HUES64 (cell line): Measurements from ENCODE around the gene CFAP97D1.
"Not testable (repeated sequence)": the region's sequence is repeated elsewhere in the genome, so short reads cannot be mapped to it uniquely, and the experiment has no call there.

Experiments
- H3K27ac ChIP-seq: 2 replicates; pipeline ENCODE4 v1.7.0; 2013; ENCODE audit warnings: low read depth, low read length, inconsistent platforms
- H3K27me3 ChIP-seq: 2 replicates; pipeline ENCODE4 v1.6.1; 2013; ENCODE audit warnings: mild to moderate bottlenecking, low read length; ENCODE audit not compliant: insufficient read depth
- H3K36me3 ChIP-seq: 2 replicates; pipeline ENCODE4 v1.6.1; 2013; ENCODE audit warnings: mild to moderate bottlenecking, low read length; ENCODE audit not compliant: insufficient read depth
- H3K4me1 ChIP-seq: 2 replicates; pipeline ENCODE4 v1.6.1; 2013; ENCODE audit warnings: mild to moderate bottlenecking, low read length, moderate library complexity; ENCODE audit not compliant: insufficient read depth
- H3K4me3 ChIP-seq: 2 replicates; pipeline ENCODE4 v1.5.1; 2013; ENCODE audit warnings: mild to moderate bottlenecking, low read length, moderate library complexity
- H3K9ac ChIP-seq: 2 replicates; pipeline ENCODE4 v1.6.1; 2013; ENCODE audit warnings: mild to moderate bottlenecking, low read depth, low read length
- H3K9me3 ChIP-seq: 2 replicates; pipeline ENCODE4 v1.6.1; 2013; ENCODE audit warnings: low read depth, low read length; ENCODE audit not compliant: insufficient read depth
- WGBS: fragments of 150-250, 120-280 bp; methylation state at CpG from one replicate; pipeline ENCODE4 v1.1.7; 2013; ENCODE audit warnings: missing lambda C conversion rate; 5-methylcytosine and 5-hydroxymethylcytosine counted together

Gene CFAP97D1

DNA sequence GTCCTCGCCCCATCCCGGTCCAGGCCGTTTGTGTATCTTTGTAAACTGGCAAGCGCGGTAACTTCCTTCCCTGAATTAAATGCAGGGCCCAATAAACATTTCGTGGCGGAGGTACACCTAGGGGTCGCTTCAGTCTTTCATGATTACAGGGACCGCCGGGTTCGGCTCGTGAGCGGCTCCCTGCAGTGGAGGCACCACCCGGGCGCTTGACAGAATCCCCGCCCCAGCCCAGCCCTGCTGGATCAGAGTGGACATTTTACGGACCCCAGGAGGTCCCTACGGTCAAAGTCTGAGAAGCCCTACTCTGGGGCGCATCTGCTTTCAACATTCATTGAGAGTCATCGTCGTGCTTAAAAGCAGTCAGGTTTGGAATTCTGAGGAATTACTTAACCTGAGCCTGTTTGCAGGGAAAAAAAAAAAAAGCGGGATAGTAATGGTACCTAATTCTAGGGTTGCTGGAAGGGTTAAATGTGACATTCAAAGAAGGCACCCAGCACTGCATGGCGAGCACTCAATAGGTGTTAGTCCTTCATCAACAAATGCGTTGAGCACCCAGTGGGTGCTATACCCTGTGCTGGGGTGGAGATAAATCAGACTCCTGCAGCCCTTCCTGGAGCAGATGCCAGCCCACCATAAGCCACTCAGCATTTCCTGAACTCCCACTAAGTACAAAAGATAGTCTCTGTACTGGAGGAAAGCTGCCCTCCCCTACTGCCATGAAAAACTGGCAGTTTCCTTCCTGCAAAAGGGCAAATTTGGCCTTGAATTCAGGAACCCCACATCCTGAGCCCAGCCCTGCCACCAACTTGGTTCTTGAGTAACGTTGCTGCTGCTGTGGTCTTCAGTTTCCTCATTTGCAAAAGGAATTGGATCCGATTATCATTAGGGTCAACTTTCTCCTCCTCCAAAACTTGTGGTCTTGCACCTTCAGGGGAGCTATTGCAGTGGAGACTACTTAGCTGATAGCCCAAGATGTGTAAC is 800 bp upstream of the CFAP97D1 start:
- 10% methylated on average over 26 of the region's 26 CpGs for WGBS
- H3K4me1 ChIP-seq, result peaks cover 5% of the 10 kb centered on the region; the same call in 1 of the 2 replicates
- peak overlapping the region; percentile 93 for H3K9ac ChIP-seq
- H3K9me3 ChIP-seq, result no peaks in the 10 kb centered on the region
- H3K27me3 ChIP-seq, result peaks cover 24% of the 10 kb centered on the region
- peak overlapping the region; percentile 95 for H3K4me3 ChIP-seq
- H3K27ac ChIP-seq, result no peak overlapping the region; the same call in 1 of the 2 replicates
- peaks cover 16% of the 10 kb centered on the region for H3K36me3 ChIP-seq

DNA sequence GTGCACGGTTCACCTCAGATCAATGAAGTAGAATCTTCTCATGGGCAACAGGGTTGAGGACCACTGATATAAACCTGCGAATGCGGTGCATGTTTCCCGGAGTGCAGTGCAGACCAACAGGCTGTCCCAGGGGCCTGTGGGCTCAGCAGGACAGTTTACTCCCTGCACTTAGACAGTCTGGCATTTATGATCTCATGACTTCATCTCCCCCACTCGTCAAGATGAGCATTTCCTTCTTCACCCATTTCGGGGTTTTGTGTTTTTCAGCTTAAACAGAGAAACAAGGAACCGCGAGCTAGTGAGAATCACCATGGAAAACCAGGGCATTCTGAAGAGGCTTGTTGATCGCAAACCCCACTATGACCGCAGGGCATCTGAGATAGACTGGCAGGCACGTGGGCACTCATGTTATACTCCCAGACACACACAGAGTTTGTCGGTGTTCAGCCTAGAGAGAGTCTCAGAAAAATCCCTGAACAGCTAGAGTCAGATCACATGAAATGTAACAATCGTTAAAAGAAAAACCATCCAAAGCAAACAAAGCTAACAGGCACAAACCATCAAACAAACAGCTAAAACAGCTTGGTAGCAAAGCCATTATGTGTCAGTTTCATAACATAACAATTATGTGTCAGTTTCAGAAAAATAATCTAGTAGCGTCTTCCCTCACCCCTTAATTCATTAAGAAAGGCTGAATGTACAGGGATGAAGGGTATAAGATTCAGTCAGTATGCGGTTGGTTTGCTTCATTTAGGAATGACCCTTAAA is 2.9 kb downstream of the CFAP97D1 start:
- Histone ChIP-seq H3K36me3 (no peaks in the 10 kb centered on the region), H3K9ac (no peak overlapping the region), H3K4me3 (no peak overlapping the region), H3K9me3 (no peaks in the 10 kb centered on the region), H3K27me3 (peaks cover 25% of the 10 kb centered on the region), H3K4me1 (peaks cover 5% of the 10 kb centered on the region; the same call in 1 of the 2 replicates), H3K27ac (no peak overlapping the region)
- 91% methylated on average over 14 of the region's 15 CpGs for WGBS

DNA sequence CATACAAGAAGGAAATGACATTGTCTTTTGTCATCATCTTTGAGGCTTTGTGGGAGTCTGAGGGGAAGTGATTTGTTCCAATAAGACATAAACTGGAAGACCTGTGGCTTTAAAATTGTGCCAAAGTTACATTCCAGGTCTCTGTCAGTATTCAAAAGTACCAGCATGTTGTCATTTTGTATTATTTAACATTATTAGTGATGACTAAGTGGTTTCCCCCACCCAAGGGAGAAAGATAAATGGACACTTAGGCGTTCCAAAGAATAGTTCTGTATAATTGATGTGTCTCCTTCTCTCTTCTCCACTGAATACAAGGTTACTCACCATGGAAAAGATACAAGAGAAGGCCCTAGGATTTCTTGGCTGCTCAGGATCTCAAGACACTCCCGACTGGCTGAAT is 3.8 kb downstream of the CFAP97D1 start:
- H3K9me3 ChIP-seq, result no peaks in the 10 kb centered on the region
- H3K4me3 ChIP-seq, result no peak overlapping the region
- WGBS, result 89% methylated on average over 1 of the region's 2 CpGs
- peaks cover 24% of the 10 kb centered on the region for H3K27me3 ChIP-seq
- no peak overlapping the region for H3K27ac ChIP-seq
- peaks cover 5% of the 10 kb centered on the region; the same call in 1 of the 2 replicates for H3K4me1 ChIP-seq
- no peak overlapping the region for H3K9ac ChIP-seq
- H3K36me3 ChIP-seq, result no peaks in the 10 kb centered on the region

DNA sequence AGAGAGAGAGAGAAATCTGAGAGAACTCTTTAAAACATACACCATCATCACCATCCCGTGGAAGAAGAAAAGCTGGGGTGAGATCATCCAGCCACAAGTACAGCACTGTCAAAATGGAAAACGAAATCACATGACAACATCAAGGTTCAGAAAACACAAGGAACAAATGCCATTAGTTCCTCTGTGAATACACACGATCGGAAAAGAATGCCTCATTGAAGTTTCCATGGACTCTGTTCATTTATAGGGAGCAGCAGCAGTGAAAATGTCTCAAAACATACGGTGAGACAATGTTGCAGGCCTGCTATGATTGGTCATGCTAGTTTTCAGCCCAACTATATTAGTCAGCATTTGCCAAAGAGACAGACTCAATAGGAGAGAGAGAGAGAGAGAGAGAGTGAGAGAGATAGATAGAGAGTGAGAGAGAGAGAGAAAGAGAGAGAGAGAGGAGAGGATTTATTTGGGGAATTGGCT is 4.4 kb downstream of the CFAP97D1 start:
- H3K36me3 ChIP-seq, result no peaks in the 10 kb centered on the region
- no peak overlapping the region for H3K27ac ChIP-seq
- H3K4me3 ChIP-seq, result no peak overlapping the region
- H3K4me1 ChIP-seq, result peaks cover under 1% of the 10 kb centered on the region; the same call in 1 of the 2 replicates
- WGBS, result 90% methylated on average over 5 of the region's 5 CpGs
- H3K9ac ChIP-seq, result no peak overlapping the region
- H3K9me3 ChIP-seq, result no peaks in the 10 kb centered on the region
- H3K27me3 ChIP-seq, result peaks cover 18% of the 10 kb centered on the region

DNA sequence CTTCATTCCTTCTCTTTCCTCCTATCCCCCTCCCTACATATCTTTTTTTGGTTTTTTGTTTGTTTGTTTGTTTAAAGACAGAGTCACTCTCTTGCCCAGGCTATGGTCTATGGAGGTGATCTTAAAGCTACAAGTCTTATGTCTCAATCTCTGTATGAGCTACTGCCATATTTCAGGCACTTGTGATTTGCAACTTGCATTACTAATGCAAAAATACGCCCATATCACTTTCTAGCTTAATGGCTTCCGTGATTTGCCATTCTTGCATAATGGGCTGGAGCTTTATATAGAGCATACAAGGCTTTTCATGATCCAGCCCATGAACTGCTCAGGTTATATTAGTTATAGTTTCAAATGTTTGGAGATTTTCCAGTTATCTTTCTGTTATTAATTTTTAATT is 7.5 kb downstream of the CFAP97D1 start:
- Histone ChIP-seq H3K9ac (no peak overlapping the region), H3K27me3 (peaks cover 4% of the 10 kb centered on the region; the same call in 1 of the 2 replicates), H3K4me3 (no peak overlapping the region), H3K9me3 (no peaks in the 10 kb centered on the region), H3K4me1 (no peaks in the 10 kb centered on the region), H3K36me3 (no peaks in the 10 kb centered on the region), H3K27ac (no peak overlapping the region)
- 88% methylated on average over 2 of the region's 2 CpGs for WGBS

DNA sequence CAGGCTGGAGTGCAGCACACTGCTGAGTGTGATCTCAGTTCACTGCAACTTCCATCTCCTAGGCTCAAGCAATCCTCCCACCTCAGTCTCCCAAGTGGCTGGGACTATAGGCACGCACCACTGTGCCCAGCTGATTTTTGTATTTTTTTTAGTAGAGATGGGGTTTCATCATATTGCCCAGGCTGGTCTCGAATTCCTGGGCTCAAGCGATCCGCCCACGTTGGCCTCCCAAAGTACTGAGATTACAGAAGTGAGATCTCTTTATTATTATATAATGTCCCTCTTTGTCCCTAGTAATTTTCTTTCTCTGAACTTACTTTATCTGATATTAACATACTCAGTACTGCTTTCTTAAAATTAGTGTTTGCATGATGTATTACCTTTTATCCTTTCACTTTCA is 8.3 kb downstream of the CFAP97D1 start:
- no peak overlapping the region for H3K27ac ChIP-seq
- H3K4me3 ChIP-seq, result no peak overlapping the region
- no peaks in the 10 kb centered on the region for H3K9me3 ChIP-seq
- 0 out of 2 replicates have a peak, but pooled peaks cover 4% of the 10 kb centered on the region for H3K27me3 ChIP-seq
- 89% methylated on average over 2 of the region's 5 CpGs for WGBS
- H3K36me3 ChIP-seq, result no peaks in the 10 kb centered on the region
- no peaks in the 10 kb centered on the region for H3K4me1 ChIP-seq
- no peak overlapping the region for H3K9ac ChIP-seq

DNA sequence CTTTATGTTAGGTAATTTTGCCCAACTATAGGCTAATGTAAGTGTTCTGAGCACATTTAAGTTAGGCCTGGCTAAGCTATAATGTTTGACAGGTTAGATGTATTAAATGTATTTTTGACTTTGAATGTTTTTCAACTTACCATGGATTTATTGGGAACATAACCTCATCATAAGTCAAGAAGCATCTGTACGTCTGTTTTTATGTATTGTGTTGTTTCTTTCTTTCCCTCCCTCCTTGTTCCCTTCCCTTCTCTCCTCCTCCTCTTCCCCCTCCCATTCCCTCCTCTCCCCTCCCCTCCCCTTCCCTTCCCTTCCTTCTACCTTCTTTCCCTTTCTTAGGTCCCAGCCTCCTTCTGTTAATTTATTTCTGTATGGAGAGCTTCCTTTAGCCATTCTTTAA is 9.2 kb downstream of the CFAP97D1 start:
- WGBS, result no CpG with 5 or more reads among the region's 1 CpG
- no peaks in the 10 kb centered on the region for H3K4me1 ChIP-seq
- H3K9ac ChIP-seq, result no peak overlapping the region
- 0 out of 2 replicates have a peak, but pooled peaks cover under 1% of the 10 kb centered on the region for H3K27me3 ChIP-seq
- no peak overlapping the region for H3K27ac ChIP-seq
- H3K4me3 ChIP-seq, result no peak overlapping the region
- H3K36me3 ChIP-seq, result no peaks in the 10 kb centered on the region
- H3K9me3 ChIP-seq, result no peaks in the 10 kb centered on the region

DNA sequence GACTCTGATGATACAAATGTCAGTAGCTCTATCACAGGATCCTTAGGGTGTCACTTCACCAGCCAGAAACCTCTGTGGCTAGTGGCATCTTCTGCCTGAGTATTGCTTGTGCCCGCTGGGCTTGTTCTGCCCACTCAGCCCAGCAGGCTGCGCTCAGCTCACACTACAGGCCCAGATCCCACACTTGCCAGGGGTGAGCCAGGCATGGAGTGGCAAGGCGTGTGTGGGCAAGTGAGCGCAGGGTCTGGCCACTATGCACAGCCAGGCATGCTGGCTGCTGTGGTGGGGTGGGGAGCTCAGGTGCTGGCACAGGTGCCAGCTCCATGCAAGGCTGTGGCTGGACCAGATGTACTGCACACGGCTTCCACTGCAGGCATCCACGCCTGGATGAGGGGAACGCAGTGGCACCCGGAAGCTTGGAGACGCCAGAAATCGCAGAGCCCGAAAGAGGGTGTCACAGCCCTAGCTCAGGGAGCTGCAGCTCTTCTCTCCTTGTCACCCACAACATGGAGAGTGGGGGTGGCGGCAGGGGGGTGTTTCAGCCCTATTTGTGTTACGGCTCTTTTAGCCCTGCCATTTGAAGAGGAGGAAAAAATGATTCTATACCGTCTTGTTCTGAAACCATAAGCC is 10.2 kb downstream of the CFAP97D1 start:
- Histone ChIP-seq H3K9ac (no peak overlapping the region), H3K4me3 (no peak overlapping the region), H3K4me1 (no peaks in the 10 kb centered on the region), H3K27ac (no peak overlapping the region), H3K27me3 (no peaks in the 10 kb centered on the region), H3K9me3 (no peaks in the 10 kb centered on the region), H3K36me3 (no peaks in the 10 kb centered on the region)
- 89% methylated on average over 14 of the region's 14 CpGs for WGBS

DNA sequence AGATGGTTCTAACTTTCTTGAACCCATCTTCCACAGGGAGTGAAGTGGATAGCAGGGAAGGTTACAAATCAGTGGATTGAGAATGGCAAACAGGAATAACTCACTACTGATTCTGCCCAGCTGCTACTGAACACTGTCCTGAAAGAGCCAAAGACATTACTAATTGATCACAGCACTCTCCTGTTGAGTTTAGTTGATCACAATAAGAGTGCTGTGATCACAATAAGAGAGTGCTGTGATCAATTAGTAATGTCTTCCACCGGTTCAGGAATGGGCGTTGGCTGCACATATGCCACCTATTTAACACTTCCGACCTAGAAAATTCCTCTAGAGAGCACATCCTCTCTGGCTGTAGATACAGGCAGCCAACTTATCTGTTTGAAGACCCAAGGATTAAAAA is 11.4 kb downstream of the CFAP97D1 start:
- Histone ChIP-seq H3K4me3 (0 out of 2 replicates have a peak overlapping the region, but pooled peaks have one; percentile 13), H3K9me3 (no peaks in the 10 kb centered on the region), H3K27me3 (no peaks in the 10 kb centered on the region), H3K4me1 (no peaks in the 10 kb centered on the region), H3K27ac (no peak overlapping the region), H3K9ac (no peak overlapping the region), H3K36me3 (no peaks in the 10 kb centered on the region)
- 39% methylated on average over 3 of the region's 3 CpGs for WGBS

DNA sequence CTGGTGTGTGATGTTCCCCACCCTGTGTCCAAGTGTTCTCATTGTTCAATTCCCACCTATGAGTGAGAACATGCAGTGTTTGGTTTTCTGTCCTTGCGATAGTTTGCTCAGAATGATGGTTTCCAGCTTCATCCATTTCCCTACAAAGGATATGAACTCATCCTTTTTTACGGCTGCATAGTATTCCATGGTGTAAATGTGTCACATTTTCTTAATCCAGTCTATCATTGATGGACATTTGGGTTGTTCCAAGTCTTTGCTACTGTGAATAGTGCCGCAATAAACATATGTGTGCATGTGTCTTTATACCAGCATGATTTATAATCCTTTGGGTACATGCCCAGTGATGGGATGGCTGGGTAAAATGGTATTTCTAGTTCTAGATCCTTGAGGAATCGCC is 12.4 kb downstream of the CFAP97D1 start:
- H3K4me3 ChIP-seq, result not testable (repeated sequence)

More for the DNA sequence above, 12.4 kb downstream of the CFAP97D1 start:
- not testable (repeated sequence) for H3K36me3 ChIP-seq, H3K9me3 ChIP-seq, H3K27ac ChIP-seq, H3K9ac ChIP-seq, H3K4me1 ChIP-seq, H3K27me3 ChIP-seq
- 93% methylated on average over 2 of the region's 4 CpGs for WGBS
